ENCODE measurements around the gene PTPRK. TPM values are rescaled to one million over a fixed set of nuclear protein-coding genes. Genes with fewer than 3 reads are reported as not detected.

Gene PTPRK
- total and polyA plus RNA-seq, 2 of the 8 experiments (the other 6 are each of a cell fraction or from before 2014, with no cell fraction given), result 11.4 to 47.3 TPM

- Histone ChIP-seq H4K8ac (ENCODE audit: extremely low read depth, insufficient read depth, low read length) (no peak overlapping the region), H3K4me1 (replicated peaks in 1 of 4; ENCODE audit: control insufficient read depth in 3 of 4, insufficient read depth in 4 of 4, low read length in 3 of 4) (no peaks in the 10 kb centered on the region), H3K4me2 (ENCODE audit: insufficient read depth in 1 of 2, low read depth in 2 of 2, low read length in 2 of 2) (no peak overlapping the region), H2BK120ac (replicated peaks; ENCODE audit: low read depth, low read length) (no peak overlapping the region), H3K9me3 (ENCODE audit: insufficient read depth in 2 of 2, low read depth in 1 of 2, low read length in 1 of 2) (peaks cover 12% of the 10 kb centered on the region in 2 experiments), H3K27ac (ENCODE audit: low read depth, low read length) (no peak overlapping the region), H4K91ac (replicated peaks; ENCODE audit: insufficient read length, low read length) (no peak overlapping the region), H3K36me3 (ENCODE audit: control insufficient read depth in 2 of 4, insufficient read depth in 4 of 4, low read length in 3 of 4) (peaks cover 0 to 12% (median 0%) of the 10 kb centered on the region in 4 experiments; a peak in 3 of 8 replicates), H3K23me2 (ENCODE audit: low read depth, low read length) (no peaks in the 10 kb centered on the region), H3K4me3 (ENCODE audit: extremely low read depth in 1 of 4, insufficient read depth in 2 of 4, low read depth in 3 of 4, low read length in 4 of 4) (no peak overlapping the region), H2BK20ac (ENCODE audit: low read length) (no peak overlapping the region), H2AK5ac (ENCODE audit: low read depth, low read length) (no peak overlapping the region), H3K79me1 (ENCODE audit: low read depth, low read length) (no peaks in the 10 kb centered on the region), H3K9ac (replicated peaks in 1 of 4; ENCODE audit: extremely low read depth in 1 of 4, low read depth in 3 of 4, low read length in 3 of 4) (no peak overlapping the region), H2BK15ac (ENCODE audit: low read length) (no peak overlapping the region), H4K5ac (ENCODE audit: insufficient read length, low read depth, low read length) (no peak overlapping the region), H3K14ac (ENCODE audit: insufficient read length) (no peak overlapping the region), H2BK12ac (ENCODE audit: low read depth, low read length) (no peak overlapping the region), H3K56ac (replicated peaks; ENCODE audit: insufficient read length, low read depth, low read length) (no peak overlapping the region), H3K27me3 (replicated peaks in 1 of 4; ENCODE audit: control insufficient read depth in 3 of 4, extremely low read depth in 1 of 4, insufficient read depth in 3 of 4, low read length in 3 of 4) (no peaks in the 10 kb centered on the region), H3K23ac (ENCODE audit: insufficient read length) (no peak overlapping the region), H3K18ac (ENCODE audit: extremely low read depth, low read length) (no peak overlapping the region), H2AFZ (ENCODE audit: low read length) (no peak overlapping the region), H2BK5ac (ENCODE audit: low read depth, low read length) (no peak overlapping the region), H3K79me2 (ENCODE audit: control insufficient read depth in 1 of 2, insufficient read depth in 2 of 2, low read length in 2 of 2) (peaks cover 0 to 18% of the 10 kb centered on the region in 2 experiments; a peak in 2 of 4 replicates), H4K20me1 (replicated peaks in 1 of 2; ENCODE audit: control insufficient read depth in 1 of 2, insufficient read depth in 2 of 2, low read length in 2 of 2) (no peaks in the 10 kb centered on the region), H3K4ac (replicated peaks; ENCODE audit: insufficient read length, low read depth, low read length) (no peak overlapping the region)
- WGBS, 2 experiments (ENCODE audit: extremely low coverage in 1 of 2, insufficient coverage in 1 of 2, insufficient read length in 1 of 2, insufficient replicate concordance in 2 of 2, low coverage in 1 of 2, low lambda C conversion rate in 2 of 2, missing lambda C conversion rate in 1 of 2), result 89 to 100% methylated on average over 2 to 4 of the region's 4 CpGs
- ChIA-PET CTCF (ENCODE audit: partially characterized antibody) (no interaction called here), POLR2A (ENCODE audit: partially characterized antibody) (no interaction called here)
- FAIRE-seq (no peak), DNase-seq (ENCODE audit: low read depth in 1 of 2, low spot score in 2 of 2) (no peak)
- no peak for TF ChIP-seq CHD2 (IDR thresholded peaks at IDR 0.05; ENCODE audit: low read length)
- no peak for TF ChIP-seq POLR2AphosphoS5 (IDR thresholded peaks at IDR 0.05; ENCODE audit: low read depth, low read length)
- TF ChIP-seq EZH2 (IDR thresholded peaks at IDR 0.05; ENCODE audit: low read depth, low read length, severe bottlenecking), result no peak
- TF ChIP-seq MAX (IDR thresholded peaks at IDR 0.05), result no peak
- TF ChIP-seq SAP30 (IDR thresholded peaks at IDR 0.05; ENCODE audit: insufficient read depth, insufficient replicate concordance, low read length), result no peak
- TF ChIP-seq BRCA1 (IDR thresholded peaks at IDR 0.05; ENCODE audit: low read depth, low read length), result no peak
Measured at GRCh38 chr6:128371136-128371535, 149.3 kb downstream of the PTPRK start.
